HG02840 (cell line): Measurements from ENCODE around the gene SLC25A30.
"Not testable (repeated sequence)": the region's sequence is repeated elsewhere in the genome, so short reads cannot be mapped to it uniquely, and the experiment has no call there.

Experiments used
- ATAC-seq: cut with Tn5 transposase; IDR thresholded peaks from one replicate; pipeline ENCODE4 v1.9.1; 2021; ENCODE audit warnings: mild to moderate bottlenecking, moderate library complexity, moderate number of reproducible peaks; ENCODE audit not compliant: unreplicated experiment, low FRiP score

The SLC25A30 gene

GRCh38 chr13:45433381-45433790 lies 15.2 kb upstream of the SLC25A30 start:
- ATAC-seq, result no peak

- no peak for ATAC-seq
Measured at GRCh38 chr13:45432737-45433380, 14.7 kb upstream of the SLC25A30 start.

- not testable (repeated sequence) for ATAC-seq
Measured at GRCh38 chr13:45426056-45426841, 8.1 kb upstream of the SLC25A30 start.

GRCh38 chr13:45422731-45423292 lies 4.6 kb upstream of the SLC25A30 start:
- ATAC-seq, result no peak

- no peak for ATAC-seq
Measured at GRCh38 chr13:45419945-45420344, 1.8 kb upstream of the SLC25A30 start.

- ATAC-seq, result not testable (repeated sequence)
Measured at GRCh38 chr13:45419389-45419788, 1.2 kb upstream of the SLC25A30 start.

- ATAC-seq, result no peak
Measured at GRCh38 chr13:45416516-45417128, 1.6 kb downstream of the SLC25A30 start.

GRCh38 chr13:45415112-45415511 lies 3.1 kb downstream of the SLC25A30 start:
- no peak for ATAC-seq

GRCh38 chr13:45413826-45414307 lies 4.3 kb downstream of the SLC25A30 start:
- ATAC-seq, result no peak

- ATAC-seq, result no peak
Measured at GRCh38 chr13:45412274-45413049, 5.7 kb downstream of the SLC25A30 start.

GRCh38 chr13:45411631-45412030 lies 6.5 kb downstream of the SLC25A30 start:
- ATAC-seq, result no peak

- ATAC-seq, result no peak
Measured at GRCh38 chr13:45411221-45411620, 7.0 kb downstream of the SLC25A30 start.

- no peak for ATAC-seq
Measured at GRCh38 chr13:45410466-45410865, 7.7 kb downstream of the SLC25A30 start.

GRCh38 chr13:45410001-45410400 lies 8.2 kb downstream of the SLC25A30 start:
- ATAC-seq, result no peak

- no peak for ATAC-seq
Measured at GRCh38 chr13:45406421-45406820, 11.8 kb downstream of the SLC25A30 start.

- no peak for ATAC-seq
Measured at GRCh38 chr13:45403081-45403480, 15.1 kb downstream of the SLC25A30 start.

GRCh38 chr13:45402641-45403040 lies 15.5 kb downstream of the SLC25A30 start:
- no peak for ATAC-seq

GRCh38 chr13:45401314-45401713 lies 16.9 kb downstream of the SLC25A30 start:
- no peak for ATAC-seq

GRCh38 chr13:45398877-45399276 lies 19.3 kb downstream of the SLC25A30 start:
- no peak for ATAC-seq

GRCh38 chr13:45396533-45397095 lies 21.6 kb downstream of the SLC25A30 start:
- no peak for ATAC-seq
